HEK293 (cell line): Measurements from ENCODE around the gene E2F4.

Experiments used
- CTCF ChIA-PET: fragments of 350-600 bp; formaldehyde crosslinking; extraction: SDS; loops from one replicate; lab custom pipeline; 2021; ENCODE audit warnings: antibody characterized with exemption; lab: Yijun Ruan, JAX
- POLR2A ChIA-PET: fragments of 300-600 bp; formaldehyde crosslinking; extraction: SDS; loops from one replicate; lab custom pipeline; 2020; ENCODE audit warnings: antibody characterized with exemption, inconsistent platforms; lab: Yijun Ruan, JAX
- H3K27ac ChIP-seq: fragments of 200-500 bp; sonication (Bioruptor generic); 2 replicates; pipeline ENCODE4 v1.5.1; 2014; ENCODE audit warnings: low read depth, low read length, control low read depth, inconsistent platforms; ENCODE audit errors: extremely low read depth
- H3K36me3 ChIP-seq, 2 experiments: fragments of 200-500 bp in 1 of 2; sonication (Bioruptor generic) in 1 of 2; 1 replicate in 1 of 2; 2 replicates in 1 of 2; pipeline ENCODE4 v1.5.1; 2014 to 2017; ENCODE audit warnings: inconsistent platforms in 2 of 2, low read length in 2 of 2; ENCODE audit not compliant: control insufficient read depth in 2 of 2, insufficient read depth in 1 of 2
- H3K4me1 ChIP-seq: fragments of 200-500 bp; sonication (Bioruptor generic); 2 replicates; pipeline ENCODE4 v1.5.1; 2014; ENCODE audit warnings: mild to moderate bottlenecking, low read length, inconsistent platforms; ENCODE audit not compliant: control insufficient read depth, insufficient read depth
- H3K4me3 ChIP-seq: 2 replicates; pipeline ENCODE4 v1.5.1; 2011; ENCODE audit warnings: low read depth, mild to moderate bottlenecking, control low read depth, low read length, moderate library complexity
- H3K9me3 ChIP-seq: fragments of 200-500 bp; sonication (Bioruptor generic); 2 replicates; pipeline ENCODE4 v1.5.1; 2014; ENCODE audit warnings: low read depth, low read length, inconsistent platforms; ENCODE audit not compliant: control insufficient read depth, insufficient read depth
- GLI2 ChIP-seq: fragments of 450-650 bp; formaldehyde crosslinking; IDR thresholded peaks from 2 replicates; pipeline ENCODE4; 2017; ENCODE audit warnings: missing biosample characterization, missing genetic modification characterization, low read depth, borderline replicate concordance
- GLIS2 ChIP-seq: fragments of 450-650 bp; formaldehyde crosslinking; IDR thresholded peaks from 2 replicates; pipeline ENCODE4 v1.5.1; 2016; ENCODE audit warnings: missing biosample characterization, missing genetic modification characterization
- MZF1 ChIP-seq: fragments of 450-650 bp; formaldehyde crosslinking; IDR thresholded peaks from 2 replicates; pipeline ENCODE4 v1.5.1; 2017; ENCODE audit warnings: missing biosample characterization, missing genetic modification characterization, borderline replicate concordance
- ZBTB17 ChIP-seq: fragments of 450-650 bp; formaldehyde crosslinking; IDR thresholded peaks from 2 replicates; pipeline ENCODE4 v1.5.1; 2016; ENCODE audit warnings: missing biosample characterization, missing genetic modification characterization
- ZBTB48 ChIP-seq: fragments of 450-650 bp; formaldehyde crosslinking; IDR thresholded peaks from 2 replicates; pipeline ENCODE4 v1.5.1; 2016; ENCODE audit warnings: missing biosample characterization, missing genetic modification characterization
- ZNF112 ChIP-seq: fragments of 450-650 bp; formaldehyde crosslinking; IDR thresholded peaks from 2 replicates; pipeline ENCODE4 v1.5.0; 2017; ENCODE audit warnings: missing biosample characterization, missing genetic modification characterization
- ZNF16 ChIP-seq: fragments of 450-650 bp; formaldehyde crosslinking; IDR thresholded peaks from 2 replicates; pipeline ENCODE4 v1.5.1; 2016; ENCODE audit warnings: low read depth, missing biosample characterization, missing genetic modification characterization
- ZNF174 ChIP-seq: fragments of 450-650 bp; formaldehyde crosslinking; IDR thresholded peaks from 2 replicates; pipeline ENCODE4 v1.5.0; 2017; ENCODE audit warnings: missing biosample characterization, mild to moderate bottlenecking, missing genetic modification characterization
- ZNF175 ChIP-seq: fragments of 450-650 bp; formaldehyde crosslinking; IDR thresholded peaks from 2 replicates; pipeline ENCODE4 v1.5.1; 2016; ENCODE audit warnings: missing biosample characterization, missing genetic modification characterization
- ZNF302 ChIP-seq: fragments of 450-650 bp; formaldehyde crosslinking; IDR thresholded peaks from 2 replicates; pipeline ENCODE4 v1.5.1; 2016; ENCODE audit warnings: missing biosample characterization, missing genetic modification characterization, low read depth
- ZNF341 ChIP-seq: fragments of 450-650 bp; formaldehyde crosslinking; IDR thresholded peaks from 2 replicates; pipeline ENCODE4; 2016; ENCODE audit warnings: low read depth, missing biosample characterization, missing genetic modification characterization
- ZNF521 ChIP-seq: fragments of 450-650 bp; formaldehyde crosslinking; IDR thresholded peaks from 2 replicates; pipeline ENCODE4 v1.5.1; 2017; ENCODE audit warnings: missing biosample characterization, mild to moderate bottlenecking, missing genetic modification characterization
- ZNF544 ChIP-seq: fragments of 450-650 bp; formaldehyde crosslinking; IDR thresholded peaks from 2 replicates; pipeline ENCODE4 v1.5.0; 2017; ENCODE audit warnings: missing biosample characterization, missing genetic modification characterization
- ZNF561 ChIP-seq: fragments of 450-650 bp; IDR thresholded peaks from 2 replicates; pipeline ENCODE4 v1.5.1; 2018; ENCODE audit warnings: missing biosample characterization, missing genetic modification characterization, borderline replicate concordance
- ZNF777 ChIP-seq: fragments of 450-650 bp; formaldehyde crosslinking; IDR thresholded peaks from 2 replicates; pipeline ENCODE4 v1.5.1; 2017; ENCODE audit warnings: missing biosample characterization, missing genetic modification characterization, borderline replicate concordance
- ZNF791 ChIP-seq: fragments of 450-650 bp; formaldehyde crosslinking; IDR thresholded peaks from 2 replicates; pipeline ENCODE4 v1.5.1; 2016; ENCODE audit warnings: missing biosample characterization, missing genetic modification characterization
- TF ChIP-seq, protein P1 (sequence below): fragments of 450-650 bp; formaldehyde crosslinking; IDR thresholded peaks from 2 replicates; pipeline ENCODE4 v1.5.1; 2016; ENCODE audit warnings: missing biosample characterization, missing genetic modification characterization
- TF ChIP-seq, protein P2 (sequence below): fragments of 450-650 bp; formaldehyde crosslinking; IDR thresholded peaks from 2 replicates; pipeline ENCODE4 v1.5.1; 2016; ENCODE audit warnings: missing biosample characterization, missing genetic modification characterization
- TF ChIP-seq, protein P3 (sequence below): fragments of 450-650 bp; formaldehyde crosslinking; IDR thresholded peaks from 2 replicates; pipeline ENCODE4 v1.5.1; 2017; ENCODE audit warnings: missing biosample characterization, missing genetic modification characterization
- TF ChIP-seq, protein P4 (sequence below): fragments of 450-650 bp; formaldehyde crosslinking; optimal IDR thresholded peaks from 2 replicates; pipeline ENCODE3; 2016; ENCODE audit warnings: missing biosample characterization, mild to moderate bottlenecking, missing genetic modification characterization

The E2F4 gene

DNA sequence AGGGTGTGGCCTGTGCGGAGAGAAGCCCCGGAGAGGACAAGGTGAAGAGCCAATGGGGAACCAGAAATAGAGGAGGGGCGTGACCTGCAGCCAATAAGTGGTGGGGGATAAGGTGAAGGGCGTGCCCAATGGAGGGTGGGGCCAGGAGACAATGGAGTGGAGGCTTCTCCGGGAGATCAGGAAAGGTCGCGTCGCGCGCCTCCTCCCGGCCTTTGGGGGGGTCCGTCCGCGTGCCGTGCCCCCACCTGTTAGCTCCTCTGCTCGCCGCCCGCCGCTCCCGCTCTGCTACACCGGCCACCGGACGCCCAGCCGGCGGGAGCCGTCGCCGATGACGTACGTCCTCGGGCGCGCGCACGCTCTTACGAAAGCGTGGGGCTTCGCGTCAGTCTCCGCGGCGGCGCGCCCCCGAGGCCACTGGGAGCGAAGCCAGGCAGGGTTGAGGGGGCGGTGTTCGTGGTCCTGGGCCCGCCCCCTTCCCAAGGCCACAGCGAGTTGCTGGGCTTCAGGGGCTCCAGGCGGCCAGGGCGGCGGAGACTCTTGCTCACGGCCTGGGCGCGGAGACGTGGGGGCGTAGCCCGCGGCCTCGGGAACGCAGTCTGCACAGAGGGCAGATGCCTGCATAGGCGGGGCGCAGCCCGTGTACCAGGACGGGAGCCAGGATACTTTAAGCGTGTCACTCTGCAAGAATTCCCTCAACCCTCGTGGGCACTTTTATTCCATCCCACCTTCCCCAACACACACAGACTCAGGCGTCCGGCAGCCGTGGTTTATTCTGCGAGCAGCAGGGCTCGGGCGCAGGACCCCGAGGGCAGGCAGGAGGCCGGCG lies 8.1 kb upstream of the E2F4 start, which contains the start of gene MATCAP1 (continued):
- TF ChIP-seq ZNF112 (no peak), ZNF175 (tag by site-specific recombination) (no peak), ZNF16 (tag by site-specific recombination) (no peak), MZF1 (tag by site-specific recombination) (no peak; the same call in 1 of the 2 replicates), ZNF521 (tag by site-specific recombination) (no peak)
- TF ChIP-seq, protein P1, sequence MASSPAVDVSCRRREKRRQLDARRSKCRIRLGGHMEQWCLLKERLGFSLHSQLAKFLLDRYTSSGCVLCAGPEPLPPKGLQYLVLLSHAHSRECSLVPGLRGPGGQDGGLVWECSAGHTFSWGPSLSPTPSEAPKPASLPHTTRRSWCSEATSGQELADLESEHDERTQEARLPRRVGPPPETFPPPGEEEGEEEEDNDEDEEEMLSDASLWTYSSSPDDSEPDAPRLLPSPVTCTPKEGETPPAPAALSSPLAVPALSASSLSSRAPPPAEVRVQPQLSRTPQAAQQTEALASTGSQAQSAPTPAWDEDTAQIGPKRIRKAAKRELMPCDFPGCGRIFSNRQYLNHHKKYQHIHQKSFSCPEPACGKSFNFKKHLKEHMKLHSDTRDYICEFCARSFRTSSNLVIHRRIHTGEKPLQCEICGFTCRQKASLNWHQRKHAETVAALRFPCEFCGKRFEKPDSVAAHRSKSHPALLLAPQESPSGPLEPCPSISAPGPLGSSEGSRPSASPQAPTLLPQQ (tag by site-specific recombination): peak; percentile 84; the same call in 1 of the 2 replicates
- TF ChIP-seq, protein P2, sequence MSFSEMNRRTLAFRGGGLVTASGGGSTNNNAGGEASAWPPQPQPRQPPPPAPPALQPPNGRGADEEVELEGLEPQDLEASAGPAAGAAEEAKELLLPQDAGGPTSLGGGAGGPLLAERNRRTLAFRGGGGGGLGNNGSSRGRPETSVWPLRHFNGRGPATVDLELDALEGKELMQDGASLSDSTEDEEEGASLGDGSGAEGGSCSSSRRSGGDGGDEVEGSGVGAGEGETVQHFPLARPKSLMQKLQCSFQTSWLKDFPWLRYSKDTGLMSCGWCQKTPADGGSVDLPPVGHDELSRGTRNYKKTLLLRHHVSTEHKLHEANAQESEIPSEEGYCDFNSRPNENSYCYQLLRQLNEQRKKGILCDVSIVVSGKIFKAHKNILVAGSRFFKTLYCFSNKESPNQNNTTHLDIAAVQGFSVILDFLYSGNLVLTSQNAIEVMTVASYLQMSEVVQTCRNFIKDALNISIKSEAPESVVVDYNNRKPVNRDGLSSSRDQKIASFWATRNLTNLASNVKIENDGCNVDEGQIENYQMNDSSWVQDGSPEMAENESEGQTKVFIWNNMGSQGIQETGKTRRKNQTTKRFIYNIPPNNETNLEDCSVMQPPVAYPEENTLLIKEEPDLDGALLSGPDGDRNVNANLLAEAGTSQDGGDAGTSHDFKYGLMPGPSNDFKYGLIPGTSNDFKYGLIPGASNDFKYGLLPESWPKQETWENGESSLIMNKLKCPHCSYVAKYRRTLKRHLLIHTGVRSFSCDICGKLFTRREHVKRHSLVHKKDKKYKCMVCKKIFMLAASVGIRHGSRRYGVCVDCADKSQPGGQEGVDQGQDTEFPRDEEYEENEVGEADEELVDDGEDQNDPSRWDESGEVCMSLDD (tag by site-specific recombination): no peak

DNA sequence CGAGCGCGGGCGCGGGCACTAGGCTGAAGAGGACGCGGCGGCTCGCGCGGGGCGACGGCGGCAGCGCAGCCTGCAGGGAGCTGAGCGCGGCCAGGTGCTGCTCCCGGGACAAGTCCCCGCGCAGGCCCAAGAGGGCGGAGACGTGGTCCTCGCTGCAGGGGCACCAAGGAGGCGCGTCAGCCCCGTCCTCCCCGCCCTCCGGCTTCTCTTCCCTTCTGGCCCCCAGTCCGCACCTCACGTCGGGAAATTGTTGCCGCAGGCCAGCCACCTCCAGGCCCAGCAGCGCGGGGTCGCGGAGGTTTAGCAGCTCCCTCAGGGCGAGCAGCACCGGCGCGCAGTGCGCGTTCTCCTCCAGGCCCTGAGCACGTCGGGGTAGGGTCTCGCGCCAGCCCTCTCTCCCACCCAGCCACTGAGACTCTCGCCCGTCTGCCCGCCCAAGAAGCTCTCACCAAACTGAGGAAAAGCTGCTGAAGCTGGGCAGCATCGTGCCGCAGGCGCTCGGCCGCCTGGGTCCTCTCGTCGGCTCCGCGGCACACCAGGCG lies 7.4 kb upstream of the E2F4 start:
- Histone ChIP-seq H3K4me3 (peak overlapping the region; percentile 84), H3K27ac (peak overlapping the region; percentile 88; the same call in 1 of the 2 replicates), H3K9me3 (no peaks in the 10 kb centered on the region), H3K36me3 (peaks cover 0 to 19% of the 10 kb centered on the region in 2 experiments; a peak in 1 of 3 replicates), H3K4me1 (peaks cover 9% of the 10 kb centered on the region)
- ChIA-PET POLR2A (interaction anchor here (0.9 to 1.0 kb wide), 3 partner anchors 34 to 74 kb away, joined by 3 read pairs; partner anchors contain the start of genes B3GNT9 and FHOD1), CTCF (interaction anchor here (0.6 to 2.6 kb wide), 27 partner anchors 8 to 1190 kb away, joined by 3 to 30 read pairs (median 4); partner anchors contain the start of gene CES3)
- TF ChIP-seq ZNF791 (tag by site-specific recombination) (no peak), ZNF777 (peak; percentile 48), ZNF544 (tag by site-specific recombination) (no peak)
- TF ChIP-seq, protein P3, sequence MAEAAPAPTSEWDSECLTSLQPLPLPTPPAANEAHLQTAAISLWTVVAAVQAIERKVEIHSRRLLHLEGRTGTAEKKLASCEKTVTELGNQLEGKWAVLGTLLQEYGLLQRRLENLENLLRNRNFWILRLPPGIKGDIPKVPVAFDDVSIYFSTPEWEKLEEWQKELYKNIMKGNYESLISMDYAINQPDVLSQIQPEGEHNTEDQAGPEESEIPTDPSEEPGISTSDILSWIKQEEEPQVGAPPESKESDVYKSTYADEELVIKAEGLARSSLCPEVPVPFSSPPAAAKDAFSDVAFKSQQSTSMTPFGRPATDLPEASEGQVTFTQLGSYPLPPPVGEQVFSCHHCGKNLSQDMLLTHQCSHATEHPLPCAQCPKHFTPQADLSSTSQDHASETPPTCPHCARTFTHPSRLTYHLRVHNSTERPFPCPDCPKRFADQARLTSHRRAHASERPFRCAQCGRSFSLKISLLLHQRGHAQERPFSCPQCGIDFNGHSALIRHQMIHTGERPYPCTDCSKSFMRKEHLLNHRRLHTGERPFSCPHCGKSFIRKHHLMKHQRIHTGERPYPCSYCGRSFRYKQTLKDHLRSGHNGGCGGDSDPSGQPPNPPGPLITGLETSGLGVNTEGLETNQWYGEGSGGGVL (tag by site-specific recombination): 0 out of 2 replicates have a peak, but pooled peaks have one; percentile 6

DNA sequence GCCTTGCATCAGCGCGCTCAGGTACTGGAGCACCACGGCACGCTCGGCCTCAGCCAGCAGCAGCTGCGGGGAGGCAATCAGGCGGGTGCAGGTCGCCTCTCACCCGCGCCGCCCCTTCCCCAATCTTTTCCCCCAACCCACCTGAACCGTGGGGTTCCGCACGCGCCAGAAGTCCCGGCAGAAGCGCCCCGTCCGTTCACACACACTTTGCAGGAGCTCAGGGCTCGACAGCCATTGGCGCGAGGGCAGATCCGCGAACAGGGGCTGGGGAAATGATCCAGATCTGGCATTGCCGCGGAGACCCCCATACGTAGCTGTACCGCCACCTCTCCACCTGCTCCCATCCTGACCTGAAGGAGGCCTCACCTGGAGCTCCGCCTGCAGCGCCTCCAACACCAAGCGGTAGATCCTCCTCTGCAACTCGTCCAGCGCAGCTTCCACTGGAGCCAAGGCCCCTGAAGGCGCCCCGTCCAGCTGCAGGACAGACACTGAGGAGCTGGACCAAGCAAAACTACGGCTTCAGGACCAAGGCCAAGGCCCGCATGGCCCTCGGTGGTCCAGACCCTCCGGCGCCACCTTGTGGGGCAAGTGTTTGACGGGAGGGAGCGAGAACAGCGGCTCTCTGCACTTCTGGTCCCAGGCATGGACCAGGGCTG lies 6.8 kb upstream of the E2F4 start:
- H3K27ac ChIP-seq: no peak overlapping the region
- H3K9me3 ChIP-seq: no peaks in the 10 kb centered on the region
- no peak overlapping the region for H3K4me3 ChIP-seq
- peaks cover 0 to 13% of the 10 kb centered on the region in 2 experiments; a peak in 1 of 3 replicates for H3K36me3 ChIP-seq
- H3K4me1 ChIP-seq: peaks cover 9% of the 10 kb centered on the region
- POLR2A ChIA-PET: interaction anchor here (0.9 to 1.0 kb wide), 3 partner anchors 34 to 75 kb away, joined by 3 read pairs; partner anchors contain the start of genes B3GNT9 and FHOD1
- CTCF ChIA-PET: interaction anchor here (0.6 to 2.6 kb wide), 27 partner anchors 8 to 343 kb away, joined by 3 to 30 read pairs (median 4); partner anchors contain the start of gene CES3
- TF ChIP-seq ZBTB17 (peak; percentile 71), ZNF561 (peak; percentile 44; the same call in 1 of the 2 replicates), ZNF341 (tag by site-specific recombination) (peak; percentile 78), ZNF302 (tag by site-specific recombination) (no peak), GLI2 (tag by site-specific recombination) (no peak), ZNF174 (tag by site-specific recombination) (no peak), ZBTB48 (tag by site-specific recombination) (0 out of 2 replicates have a peak, but pooled peaks have one; percentile 14), GLIS2 (tag by site-specific recombination) (peak; percentile 51)
- TF ChIP-seq, protein P4, sequence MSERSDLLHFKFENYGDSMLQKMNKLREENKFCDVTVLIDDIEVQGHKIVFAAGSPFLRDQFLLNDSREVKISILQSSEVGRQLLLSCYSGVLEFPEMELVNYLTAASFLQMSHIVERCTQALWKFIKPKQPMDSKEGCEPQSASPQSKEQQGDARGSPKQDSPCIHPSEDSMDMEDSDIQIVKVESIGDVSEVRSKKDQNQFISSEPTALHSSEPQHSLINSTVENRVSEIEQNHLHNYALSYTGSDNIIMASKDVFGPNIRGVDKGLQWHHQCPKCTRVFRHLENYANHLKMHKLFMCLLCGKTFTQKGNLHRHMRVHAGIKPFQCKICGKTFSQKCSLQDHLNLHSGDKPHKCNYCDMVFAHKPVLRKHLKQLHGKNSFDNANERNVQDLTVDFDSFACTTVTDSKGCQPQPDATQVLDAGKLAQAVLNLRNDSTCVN: peak; percentile 14
- TF ChIP-seq, protein P1 (tag by site-specific recombination): peak; percentile 37; the same call in 1 of the 2 replicates
